ENCODE results near the gene FCMR.

Gene FCMR

DNA sequence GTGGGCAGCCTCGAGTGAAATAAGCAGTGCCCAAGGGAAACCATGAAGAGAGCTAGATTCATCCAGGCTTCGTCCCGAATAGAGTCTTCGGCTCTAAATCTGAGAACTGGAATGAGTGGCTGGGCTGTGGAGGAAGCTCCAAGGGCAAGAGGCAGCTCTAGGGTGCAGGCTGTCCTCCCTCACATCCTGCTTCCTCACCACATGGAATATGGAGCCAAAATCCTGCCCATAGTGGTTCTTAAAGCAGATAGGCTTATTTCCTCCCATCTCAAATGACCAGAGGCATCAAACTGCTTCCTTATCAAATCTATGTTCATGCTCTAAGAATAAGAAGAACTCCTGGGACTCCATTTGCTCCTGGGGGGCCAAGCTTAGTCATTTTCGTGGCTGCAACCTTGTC, 22.0 kb downstream of the FCMR start:
- DNase-seq (ENCODE audit: low read depth): no peak

DNA sequence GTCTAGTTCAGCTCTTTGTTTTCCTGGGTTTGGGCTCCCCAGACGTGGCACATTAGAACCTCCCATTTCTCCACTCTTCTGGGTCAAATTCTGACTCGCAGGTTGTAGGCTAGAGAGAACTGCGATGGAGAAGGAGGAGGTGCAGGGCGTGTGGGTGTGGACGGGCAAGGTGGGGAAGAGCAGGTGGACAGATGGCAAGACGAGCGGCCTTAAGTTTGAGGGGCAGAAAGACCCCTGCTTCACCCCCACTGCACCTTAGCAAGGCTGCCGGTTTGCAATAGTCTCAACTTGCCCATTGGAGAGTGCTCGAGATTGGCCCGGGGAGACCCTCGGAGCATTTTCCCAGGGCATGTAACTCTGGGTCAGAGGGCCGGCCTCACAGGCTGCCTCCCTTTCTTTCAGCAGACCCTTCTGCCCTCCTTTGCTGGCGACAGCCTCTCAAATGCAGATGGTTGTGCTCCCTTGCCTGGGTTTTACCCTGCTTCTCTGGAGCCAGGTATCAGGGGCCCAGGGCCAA, 22.8 kb downstream of the FCMR start:
- DNase-seq (ENCODE audit: low read depth): no peak

DNA sequence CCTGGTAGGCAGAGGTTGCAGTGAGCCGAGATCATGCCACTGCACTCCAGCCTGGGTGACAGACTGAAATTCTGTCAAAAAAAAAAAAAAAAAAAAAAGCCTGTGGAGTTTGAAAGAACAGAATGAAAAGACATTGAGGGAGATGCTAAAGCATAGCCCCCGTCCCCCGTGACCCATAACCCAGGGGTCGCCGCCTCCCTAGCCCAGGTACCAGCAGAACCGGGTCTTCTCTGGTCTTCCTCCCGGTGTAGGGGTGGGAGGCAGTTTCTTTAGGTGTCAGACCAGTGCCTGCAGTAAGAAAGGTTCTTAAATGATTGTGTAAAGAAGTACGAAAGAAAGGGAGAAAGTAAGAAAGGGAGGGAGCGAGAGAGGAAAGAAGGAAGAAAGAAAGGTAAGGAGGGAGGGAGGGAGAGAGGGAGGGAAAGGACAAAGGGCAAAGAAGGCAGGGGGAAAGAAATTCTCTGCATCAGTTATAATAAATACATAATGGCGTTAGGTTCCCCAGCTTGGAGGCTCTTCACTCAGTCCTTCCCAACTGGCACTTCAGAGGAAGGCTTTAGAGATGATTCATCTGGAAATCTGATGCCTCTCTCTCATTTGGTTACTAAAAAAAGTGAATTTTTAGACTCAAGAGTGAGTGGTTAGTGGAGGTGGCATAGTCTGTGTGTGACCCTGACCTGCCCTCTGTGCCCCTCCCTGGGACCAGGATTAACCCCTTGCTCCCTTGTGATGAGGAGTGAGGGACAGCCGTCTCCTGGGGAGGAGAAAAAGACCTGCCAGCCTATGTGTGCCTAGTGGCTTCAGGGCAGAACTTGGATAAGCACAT, 23.4 kb downstream of the FCMR start:
- DNase-seq (ENCODE audit: low read depth): peak; percentile 47

DNA sequence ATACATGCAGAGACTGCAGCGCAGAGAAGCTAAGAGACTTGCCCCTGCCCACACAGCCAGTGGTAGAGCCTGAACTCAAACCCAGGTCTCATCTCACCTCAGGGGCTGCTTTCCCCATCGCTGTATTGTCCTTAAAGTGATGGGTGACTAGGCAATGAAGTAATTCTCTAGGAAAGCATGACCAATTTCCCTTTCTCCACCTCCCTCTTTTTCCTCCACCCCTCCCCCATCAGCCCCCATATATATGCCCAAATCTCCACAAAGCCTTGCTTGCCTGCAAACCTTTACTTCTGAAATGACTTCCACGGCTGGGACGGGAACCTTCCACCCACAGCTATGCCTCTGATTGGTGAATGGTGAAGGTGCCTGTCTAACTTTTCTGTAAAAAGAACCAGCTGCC, 24.6 kb downstream of the FCMR start, which contains the start of gene IL24:
TSS of gene IL24 (plus strand) at position 269 of the 400 bp plus-strand sequence. CDS start 390 bp downstream, outside the sequence.
- DNase-seq (ENCODE audit: low read depth): no peak

DNA sequence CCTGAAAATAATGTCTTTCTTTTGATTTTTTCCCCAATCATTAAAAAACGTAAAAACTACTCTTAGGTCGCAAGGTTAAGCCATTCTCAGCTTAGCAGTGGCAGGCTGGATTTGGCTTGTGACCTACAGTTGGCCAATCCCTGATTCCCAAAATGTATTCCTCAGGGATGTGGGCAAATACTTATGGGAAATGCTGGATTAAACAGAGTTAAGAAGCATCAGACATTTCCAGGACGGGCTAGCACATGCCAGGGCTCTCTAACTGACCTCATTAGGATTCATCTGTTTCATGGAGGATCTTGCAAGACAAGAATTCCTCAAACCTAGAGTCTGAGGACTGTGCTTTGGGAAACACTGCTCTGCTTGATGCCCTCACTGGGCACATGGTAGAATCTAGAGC, 25.5 kb downstream of the FCMR start:
- no peak for DNase-seq (ENCODE audit: low read depth)

DNA sequence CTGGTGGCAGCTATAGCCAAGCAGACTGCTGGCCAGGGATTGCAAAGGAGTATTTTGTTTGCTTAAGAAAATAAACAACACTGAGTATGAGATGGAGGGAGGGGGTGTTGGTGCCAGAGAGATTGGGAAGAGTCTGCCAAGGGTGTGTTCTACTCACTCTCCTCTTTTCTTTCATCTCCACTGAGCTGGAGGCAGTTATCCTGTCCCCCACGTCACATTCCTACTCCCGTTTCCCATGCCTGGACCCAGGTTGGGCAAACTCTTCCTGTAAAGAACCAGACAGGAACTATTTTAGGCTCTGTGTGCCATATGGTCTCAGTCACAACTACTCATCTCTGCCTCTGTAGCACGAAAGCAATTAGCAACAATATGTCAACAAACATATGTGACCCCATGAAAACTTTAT, 25.9 kb downstream of the FCMR start:
- DNase-seq (ENCODE audit: low read depth): no peak

DNA sequence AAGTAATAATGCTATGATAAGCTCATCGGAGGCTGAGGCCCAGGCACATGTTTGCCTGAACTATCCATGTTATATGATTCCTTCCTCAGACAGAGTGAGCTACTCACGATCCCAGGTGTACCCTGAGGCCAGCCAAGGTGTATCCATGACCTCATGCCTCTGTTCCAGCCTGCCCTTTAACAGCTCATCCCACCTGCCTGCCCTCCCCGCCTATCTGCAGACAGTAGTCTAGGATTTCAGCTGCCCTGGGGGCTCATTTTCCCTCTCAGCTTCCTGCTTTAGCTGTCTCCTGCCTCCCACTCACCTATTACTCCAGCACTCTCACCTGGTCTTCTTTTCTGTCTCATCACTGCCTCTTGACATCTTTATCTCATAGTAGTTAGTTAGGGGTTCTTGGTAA, 26.4 kb downstream of the FCMR start:
- no peak for DNase-seq (ENCODE audit: low read depth)

DNA sequence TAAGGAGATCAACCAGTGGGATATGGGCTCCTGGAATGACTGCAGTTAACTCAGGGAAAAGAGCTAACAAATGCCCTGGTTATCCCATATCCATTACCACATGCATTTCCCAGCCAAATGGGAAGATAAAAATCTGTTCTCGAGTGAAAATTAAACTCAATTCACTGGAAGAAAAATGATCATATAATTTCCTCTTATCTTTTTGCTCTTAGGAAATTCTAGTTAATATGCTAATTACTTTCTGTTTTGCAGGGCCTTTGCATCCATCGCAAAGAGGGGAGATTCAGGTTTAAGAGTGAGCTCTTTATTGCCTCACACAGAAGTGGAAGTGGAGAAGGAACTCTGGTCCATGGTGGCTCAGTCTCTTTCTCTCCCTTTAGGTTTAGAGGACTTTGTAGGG, 28.4 kb downstream of the FCMR start:
- no peak for DNase-seq (ENCODE audit: low read depth)

DNA sequence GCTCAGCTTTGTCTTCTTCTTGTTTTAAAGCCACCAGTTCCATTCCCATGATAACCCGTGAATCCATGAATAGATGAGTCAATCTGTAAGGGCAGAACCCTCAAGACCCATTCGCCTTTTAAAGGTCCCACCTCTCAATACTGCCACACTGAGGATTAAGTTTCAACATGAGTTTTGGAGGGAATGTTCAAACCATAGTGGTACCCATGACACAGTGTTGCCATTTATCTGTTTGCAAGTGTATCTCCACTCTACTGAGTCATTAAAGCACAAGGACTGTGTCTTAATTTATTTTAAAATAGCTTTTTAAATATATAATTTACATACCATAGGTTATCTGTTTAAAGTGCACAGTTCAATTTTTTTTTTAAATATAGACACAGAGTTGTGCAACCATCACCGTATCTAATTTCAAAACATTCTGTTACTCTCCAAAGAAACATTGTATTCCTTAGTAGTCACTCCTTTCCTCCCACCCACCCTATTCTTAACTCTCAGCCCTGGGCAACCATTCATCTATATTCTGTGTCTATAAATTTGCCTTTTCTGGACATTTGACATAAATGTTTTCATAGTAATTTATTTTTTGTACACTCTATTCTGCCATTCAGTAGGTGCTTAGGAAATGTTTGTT, 29.3 kb downstream of the FCMR start:
- DNase-seq (ENCODE audit: low read depth): peak; percentile 18

DNA sequence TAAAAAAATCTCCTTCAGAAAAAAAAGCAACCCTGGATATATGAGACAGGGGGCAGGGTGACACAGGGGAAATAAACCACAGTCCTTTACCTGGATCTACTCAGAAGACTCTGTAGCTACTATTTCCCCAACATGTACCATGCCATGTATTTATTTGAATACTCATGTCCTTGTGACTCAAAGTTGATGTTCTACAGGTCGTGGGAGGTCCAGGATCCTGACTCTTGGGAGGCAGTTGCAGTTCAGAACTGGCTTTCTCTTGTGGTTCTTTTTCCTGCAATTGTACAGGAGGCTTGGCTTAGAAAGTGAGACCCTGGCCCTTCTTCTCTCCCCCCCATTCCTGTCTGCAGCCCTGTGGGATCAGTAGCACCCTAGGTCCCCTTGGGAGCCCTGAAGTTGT, 30.3 kb downstream of the FCMR start:
- DNase-seq (ENCODE audit: low read depth): no peak

DNA sequence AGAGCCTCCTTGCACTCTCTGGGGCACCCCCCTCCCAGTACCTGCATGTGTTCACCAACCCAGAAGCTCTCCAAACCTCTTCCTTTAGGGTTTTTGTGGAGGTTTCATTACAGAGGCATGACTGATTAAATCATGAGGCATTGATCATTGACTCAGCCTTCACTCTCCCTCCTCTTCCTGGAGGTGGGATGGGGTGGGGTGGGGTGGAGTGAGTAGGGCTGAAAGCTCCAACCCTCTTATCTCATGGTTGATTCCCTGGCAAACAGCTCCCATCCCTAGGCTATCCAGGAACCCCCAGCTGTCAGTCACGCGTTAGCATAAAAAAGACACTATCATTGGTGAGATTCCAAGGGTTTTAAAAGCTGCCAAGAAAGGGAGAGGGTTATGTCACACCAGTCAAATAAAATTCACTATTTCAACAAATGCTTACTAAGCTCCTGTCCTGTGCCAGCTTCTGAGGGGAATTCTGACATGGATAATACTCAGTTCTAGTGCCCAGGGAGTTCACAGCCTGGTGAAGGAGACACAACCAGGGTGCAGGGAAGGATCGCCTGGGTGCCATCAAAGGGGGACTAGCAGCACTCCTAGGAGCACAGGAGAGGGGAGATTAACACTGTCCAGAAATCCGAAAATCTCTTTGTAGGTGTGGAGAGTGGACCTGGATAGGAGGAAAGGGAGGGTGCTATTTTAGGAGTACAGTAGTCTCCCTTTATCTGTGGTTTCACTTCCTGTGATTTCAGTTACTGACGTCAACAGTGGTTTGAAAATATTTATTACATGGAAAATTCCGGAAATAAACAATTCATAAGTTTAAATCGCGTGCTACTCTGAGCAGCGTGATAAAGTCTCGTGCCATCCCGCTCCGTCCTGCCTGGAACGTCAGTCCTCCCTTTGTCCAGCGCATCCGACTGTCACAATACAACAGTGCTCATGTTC, 31.3 kb downstream of the FCMR start:
- peak; percentile 38 for DNase-seq (ENCODE audit: low read depth)

DNA sequence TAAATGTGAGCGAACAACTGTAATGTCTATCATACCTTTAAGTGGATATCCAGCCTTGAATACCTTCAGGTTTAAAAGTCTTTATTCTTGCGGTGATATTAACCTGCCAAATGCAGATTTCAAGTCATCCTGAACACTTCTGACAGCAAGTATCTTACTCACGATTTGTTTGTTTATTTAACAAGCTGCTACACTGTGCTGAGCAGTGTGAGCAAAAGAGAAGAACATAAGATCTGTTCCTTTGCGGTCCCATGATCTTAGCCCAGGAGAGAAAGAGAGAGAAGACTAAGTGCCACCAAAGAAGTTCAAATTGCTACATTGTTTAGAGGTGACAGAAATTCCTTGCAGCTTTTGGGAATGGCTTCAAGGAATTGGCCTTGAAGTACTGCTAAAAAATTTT, 34.0 kb downstream of the FCMR start:
- DNase-seq (ENCODE audit: low read depth): no peak

DNA sequence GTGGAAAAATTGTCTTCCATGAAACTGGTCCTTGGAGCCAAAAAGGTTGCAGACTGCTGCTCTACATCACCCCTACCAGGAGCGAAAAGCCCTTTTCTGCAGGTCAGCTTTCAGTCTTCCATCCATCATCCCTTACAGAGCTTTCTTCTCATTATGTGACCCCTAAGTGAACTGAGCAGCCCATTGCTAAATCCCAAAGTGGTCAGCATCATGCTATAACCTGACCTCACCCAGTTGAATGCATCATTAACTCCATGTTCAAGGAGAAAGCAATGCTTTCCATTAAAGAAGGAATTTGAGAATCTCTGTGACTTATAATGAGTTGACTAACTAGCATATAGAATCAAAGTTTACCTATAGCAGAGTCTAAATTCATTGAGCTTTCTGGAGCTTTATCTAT, 34.9 kb downstream of the FCMR start:
- DNase-seq (ENCODE audit: low read depth): no peak

DNA sequence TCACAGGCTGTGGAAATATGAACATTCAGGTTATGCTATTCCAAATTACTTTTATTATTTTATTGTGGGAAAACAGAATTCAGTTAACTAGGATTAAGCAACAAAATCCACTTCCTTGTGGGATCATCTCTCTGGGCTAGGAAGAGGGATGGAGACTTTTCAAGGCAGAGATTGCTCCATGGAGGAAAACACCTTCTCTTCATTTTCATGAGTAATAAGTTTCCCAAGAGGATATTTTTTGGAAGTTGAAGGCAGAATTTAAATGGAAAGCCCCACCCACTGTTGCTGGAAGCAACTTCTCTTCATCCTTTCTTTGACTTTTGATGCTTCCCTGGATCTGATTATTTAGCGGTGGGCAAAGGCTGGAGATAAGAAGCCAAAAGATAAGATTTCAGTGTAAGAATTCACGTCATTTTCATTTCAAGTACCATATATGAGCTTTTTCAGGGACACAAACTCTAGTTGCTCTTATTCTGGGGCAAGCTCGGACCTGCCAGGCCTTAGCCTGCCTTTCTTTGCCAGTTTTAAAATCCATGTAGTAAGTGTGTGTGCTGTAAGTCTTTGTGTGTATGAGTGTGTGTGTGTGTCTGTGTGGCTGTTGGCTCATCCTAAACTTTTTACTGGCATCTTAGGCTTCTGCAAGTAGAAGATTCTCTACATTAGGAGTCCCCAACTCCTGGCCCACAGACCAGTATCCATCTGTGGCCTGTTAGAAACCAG, 36.2 kb downstream of the FCMR start:
- no peak for DNase-seq (ENCODE audit: low read depth)

DNA sequence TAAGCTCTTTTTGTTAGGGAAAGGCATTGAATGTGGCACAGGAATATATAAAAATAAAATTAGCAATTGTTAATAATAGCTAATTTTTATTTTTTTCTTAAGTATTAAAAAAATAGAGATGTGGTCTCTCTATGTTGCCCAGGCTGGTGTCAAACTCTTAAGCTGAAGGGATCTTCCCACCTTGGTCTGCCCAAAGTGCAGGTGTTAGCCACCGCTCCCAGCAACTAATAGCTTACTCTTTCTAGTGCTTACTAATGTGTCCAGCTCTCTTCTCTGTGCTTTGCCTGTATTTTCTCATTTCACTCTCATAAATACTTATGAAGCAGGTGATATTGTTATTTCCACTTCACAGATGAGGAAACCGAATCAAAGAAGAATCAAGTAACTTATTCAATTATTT, 37.9 kb downstream of the FCMR start:
- no peak for DNase-seq (ENCODE audit: low read depth)

DNA sequence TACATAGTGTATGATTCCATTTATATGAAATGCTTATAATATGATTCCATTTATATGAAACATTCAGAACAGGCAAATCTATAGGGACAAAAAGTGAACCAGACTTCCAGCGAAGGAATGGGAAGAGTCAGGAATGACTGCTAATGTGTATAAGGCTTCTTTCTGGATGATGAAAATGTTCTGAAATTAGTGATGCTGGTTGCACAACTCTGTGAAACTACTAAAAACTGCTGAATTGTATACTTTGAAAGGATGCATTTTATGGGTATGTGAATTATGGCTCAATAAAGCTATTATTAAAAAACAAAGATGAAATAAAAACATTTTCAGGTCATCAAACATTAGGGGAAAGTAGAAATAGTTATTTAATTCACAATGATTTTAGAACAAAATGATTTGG, 38.6 kb downstream of the FCMR start:
- DNase-seq (ENCODE audit: low read depth): no peak

DNA sequence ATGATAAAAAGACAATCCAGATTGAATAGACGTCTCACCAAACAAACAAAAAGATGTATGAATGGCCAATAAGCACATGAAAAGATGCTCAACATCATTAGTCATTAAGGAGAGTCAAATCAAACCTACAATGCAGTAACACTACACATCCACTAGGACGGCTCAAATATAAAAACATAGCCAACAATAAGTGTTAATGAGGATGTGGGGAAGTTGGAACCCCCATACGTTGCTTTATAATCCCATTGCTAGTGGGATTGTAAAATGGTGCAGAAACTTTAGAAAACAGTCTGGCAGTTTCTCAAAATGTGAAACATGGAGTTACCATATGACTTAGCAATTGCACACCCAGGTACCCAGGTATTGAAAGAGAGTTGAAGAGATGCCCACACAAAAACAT, 39.2 kb downstream of the FCMR start:
- no peak for DNase-seq (ENCODE audit: low read depth)

DNA sequence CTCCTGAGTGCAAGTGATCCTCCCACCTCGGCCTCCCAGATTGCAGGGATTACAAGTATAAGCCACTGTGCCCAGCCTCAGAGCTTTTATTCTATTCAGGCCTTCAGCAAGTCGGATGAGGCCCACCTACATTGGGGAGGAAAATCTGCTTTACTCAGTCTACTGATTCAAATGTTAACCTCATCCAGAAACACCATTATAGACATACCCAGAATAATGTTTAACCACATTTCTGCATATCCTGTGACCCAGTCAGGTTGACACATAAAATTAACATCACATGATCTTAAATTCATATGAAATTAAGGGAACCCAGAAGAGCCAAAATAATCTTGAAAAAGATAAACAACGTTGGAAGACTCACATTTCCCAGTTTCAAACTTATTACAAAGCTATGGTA, 41.4 kb downstream of the FCMR start:
- DNase-seq (ENCODE audit: low read depth): no peak

DNA sequence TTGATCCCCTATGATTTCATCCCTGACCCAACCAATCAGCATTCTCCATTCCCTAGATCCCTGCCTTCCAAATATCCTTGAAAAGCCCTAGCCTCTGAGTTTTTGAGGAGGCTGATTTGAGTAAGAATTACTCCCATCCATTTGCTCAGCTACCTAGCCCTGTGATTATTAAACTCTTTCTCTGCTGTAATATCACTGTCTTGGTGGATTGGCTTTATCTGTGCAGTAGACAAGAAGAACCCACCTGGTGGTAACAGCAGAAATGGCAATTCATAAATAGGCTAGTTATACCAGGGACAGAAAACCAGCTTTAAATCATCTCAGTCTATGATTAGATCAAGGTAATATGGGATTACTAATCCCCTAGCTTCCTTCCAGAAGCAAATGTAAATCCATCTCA, 43.3 kb downstream of the FCMR start:
- no peak for DNase-seq (ENCODE audit: low read depth)

DNA sequence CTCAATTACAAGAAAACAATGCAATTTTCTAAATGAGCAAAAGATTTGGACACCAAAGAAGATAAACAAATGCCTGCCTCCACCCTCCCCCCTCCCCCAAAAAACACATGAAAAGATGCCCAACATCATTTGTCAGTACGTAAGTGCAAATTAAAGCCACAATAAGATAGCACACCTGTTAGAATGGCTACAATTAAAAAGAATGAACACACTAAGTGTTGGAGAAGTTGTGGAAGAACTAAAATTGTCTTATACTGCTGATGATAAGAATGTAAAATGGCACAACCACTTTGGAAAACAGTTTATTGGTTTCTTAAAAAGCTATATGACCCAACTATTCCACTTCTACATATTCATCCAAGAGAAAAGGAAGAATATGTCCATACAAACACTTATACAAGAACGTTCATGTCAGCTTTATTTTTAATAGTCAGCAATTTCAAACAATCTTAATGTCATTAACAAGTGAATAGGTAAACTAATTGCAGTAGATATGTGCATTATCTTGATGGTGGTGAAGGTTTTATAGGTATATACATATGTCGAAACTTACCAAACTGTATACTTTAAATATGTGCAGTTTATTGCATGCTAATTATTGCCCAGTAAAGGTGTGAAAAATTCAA, 45.9 kb downstream of the FCMR start:
- DNase-seq (ENCODE audit: low read depth): no peak

DNA sequence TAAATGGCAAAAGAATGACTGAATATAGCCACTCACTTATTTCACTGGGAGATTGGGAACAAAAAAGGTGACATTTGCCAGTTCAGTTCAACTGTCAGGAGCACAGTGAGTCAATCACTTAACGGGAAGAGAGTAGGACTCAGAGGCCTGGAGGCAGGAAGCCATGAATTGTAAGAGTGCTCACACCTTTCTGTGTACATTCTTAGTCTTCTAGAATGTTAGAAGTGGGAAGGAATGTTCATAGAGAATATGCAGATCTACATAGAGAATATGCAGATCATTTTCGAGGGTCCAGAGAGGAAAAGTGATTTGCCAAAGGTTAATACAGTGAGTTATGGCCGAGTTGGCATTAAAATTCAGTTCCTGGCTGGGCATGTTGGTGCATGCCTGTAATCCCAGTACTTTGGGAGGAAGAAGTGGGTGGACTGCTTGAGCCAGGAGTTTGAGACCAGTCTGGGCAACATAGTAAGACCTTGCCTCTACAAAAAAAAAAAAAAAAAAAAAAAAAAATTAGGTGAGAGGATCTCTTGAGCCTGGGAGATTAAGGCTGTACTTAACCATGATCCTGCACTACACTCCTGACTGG, 48.0 kb downstream of the FCMR start:
- no peak for DNase-seq (ENCODE audit: low read depth)

Measured in stromal cell of bone marrow (primary cell).